ENCODE measurements around the gene CDC42.

CDC42 gene

GRCh38 chr1:22132517-22133235, 80.2 kb downstream of the CDC42 start:
- DNase-seq = no peak

GRCh38 chr1:22133247-22133930, 80.9 kb downstream of the CDC42 start:
- DNase-seq = no peak

GRCh38 chr1:22133931-22134324, 81.4 kb downstream of the CDC42 start:
- no peak for DNase-seq

- no peak for DNase-seq
Measured at GRCh38 chr1:22137004-22137720, 84.7 kb downstream of the CDC42 start.

GRCh38 chr1:22139066-22139594, 86.6 kb downstream of the CDC42 start:
- no peak for DNase-seq

- DNase-seq = no peak
Measured at GRCh38 chr1:22139817-22140216, 87.3 kb downstream of the CDC42 start.
